CD1c-positive myeloid dendritic cell (primary cell): ENCODE results near the gene PTPRG.

ENCODE experiments used
- DNase-seq: peaks from one replicate; pipeline ENCODE4 v3.0.0-alpha.2; 2016; ENCODE audit errors: extremely low spot score

Gene PTPRG

DNA sequence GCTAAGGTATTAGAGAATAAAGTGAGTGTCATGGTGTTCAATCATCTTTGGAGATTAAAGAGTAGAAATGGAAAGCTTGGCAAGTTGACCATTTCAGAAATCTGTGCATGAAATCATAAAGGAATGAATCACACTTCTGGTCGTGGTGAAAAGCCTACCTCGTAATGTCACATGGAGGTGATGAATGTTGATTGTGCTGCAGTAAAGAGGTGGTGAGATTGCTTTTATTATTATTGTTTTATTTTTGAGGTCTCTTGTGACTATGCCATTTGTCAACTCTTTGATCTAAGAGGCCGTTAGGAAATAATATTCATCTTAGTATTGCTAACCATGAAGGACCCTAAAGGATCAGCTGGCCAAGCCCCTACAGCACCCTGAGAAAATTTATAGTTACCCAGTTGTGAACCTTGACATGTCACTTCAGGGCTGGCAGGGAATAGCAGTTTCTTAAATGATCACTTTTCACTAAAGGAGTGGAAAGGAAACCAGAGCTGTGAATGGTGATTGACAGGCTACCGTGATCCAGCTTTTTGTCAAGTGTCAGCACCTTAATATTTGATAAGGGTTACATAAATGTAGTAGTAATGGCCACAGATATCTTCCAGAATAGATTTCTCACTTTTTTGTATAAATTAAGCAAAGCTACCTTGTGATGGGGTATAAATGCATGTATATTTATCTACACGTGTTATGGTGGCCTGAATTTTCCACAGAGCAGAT is 203.9 kb downstream of the PTPRG start:
- DNase-seq, result no peak

DNA sequence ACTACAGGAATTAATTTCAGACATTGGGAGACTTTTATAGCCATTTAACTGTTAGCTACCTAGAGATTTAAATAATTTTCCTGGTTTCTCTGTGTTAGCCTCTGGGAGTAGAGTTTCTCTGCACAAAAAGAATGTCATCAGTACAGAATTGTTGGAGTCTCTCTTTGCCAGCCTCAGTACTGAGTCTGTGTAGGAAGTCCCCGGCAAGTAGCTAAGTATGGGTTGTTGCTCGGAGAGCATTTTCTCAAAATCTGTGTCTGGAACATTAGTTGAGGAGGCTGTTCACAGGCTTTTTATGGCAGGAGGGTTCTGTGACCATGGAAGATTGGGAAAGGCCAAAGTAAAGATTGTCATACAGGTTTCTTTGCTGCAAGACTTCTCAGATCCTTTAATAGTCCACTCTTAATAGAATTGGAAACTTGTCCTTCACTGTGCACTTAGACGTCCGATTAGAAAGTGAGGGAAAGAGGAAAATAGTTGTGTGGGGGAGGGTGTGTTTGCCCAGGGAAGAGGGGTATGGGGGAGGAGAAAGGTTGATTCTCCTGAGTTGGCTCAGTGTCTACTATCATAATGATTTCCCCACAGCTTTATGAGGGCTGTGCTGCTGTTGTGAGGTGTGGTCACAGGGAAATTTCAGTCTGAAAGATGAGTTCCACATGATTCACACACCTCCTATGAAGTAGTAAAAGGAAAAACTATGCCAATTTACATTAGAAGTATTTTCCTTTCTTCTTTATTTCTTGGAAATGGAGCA is 207.1 kb downstream of the PTPRG start:
- DNase-seq, result no peak

DNA sequence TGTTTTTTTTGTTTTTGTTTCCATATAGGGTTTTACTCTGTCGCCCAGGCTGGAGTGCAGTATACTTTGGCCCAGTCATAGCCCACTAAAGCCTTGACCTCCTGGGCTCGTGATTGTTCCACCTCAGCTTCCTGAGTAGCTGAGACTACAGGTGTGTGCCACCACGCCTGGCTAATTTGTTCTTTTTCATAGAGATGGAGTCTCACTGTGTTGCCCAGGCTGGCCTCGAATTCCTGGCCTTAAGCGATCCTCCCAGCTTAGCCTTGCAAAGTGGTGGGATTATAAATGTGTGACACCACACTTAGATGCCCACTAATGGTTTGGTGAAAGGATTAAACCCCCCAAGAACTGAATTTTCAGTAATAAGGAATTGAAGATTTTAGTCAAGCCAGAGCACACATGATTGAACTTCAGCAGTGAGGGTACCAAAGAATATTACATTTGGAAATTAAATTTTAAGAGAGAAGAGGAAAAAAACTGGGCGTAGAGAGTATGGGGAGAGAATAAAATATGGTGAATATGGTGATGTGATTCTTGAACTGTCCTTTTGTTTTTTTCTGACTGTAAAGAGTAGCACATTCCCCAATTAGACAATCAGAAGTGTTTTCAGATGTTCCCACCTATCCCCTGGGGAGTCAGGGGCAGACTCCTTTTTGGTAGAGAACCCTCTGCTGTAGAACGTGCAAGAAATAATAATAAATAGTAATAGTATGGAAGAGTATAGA is 208.1 kb downstream of the PTPRG start:
- no peak for DNase-seq

GRCh38 chr3:61771976-61772375 is 210.6 kb downstream of the PTPRG start:
- DNase-seq, result no peak

DNA sequence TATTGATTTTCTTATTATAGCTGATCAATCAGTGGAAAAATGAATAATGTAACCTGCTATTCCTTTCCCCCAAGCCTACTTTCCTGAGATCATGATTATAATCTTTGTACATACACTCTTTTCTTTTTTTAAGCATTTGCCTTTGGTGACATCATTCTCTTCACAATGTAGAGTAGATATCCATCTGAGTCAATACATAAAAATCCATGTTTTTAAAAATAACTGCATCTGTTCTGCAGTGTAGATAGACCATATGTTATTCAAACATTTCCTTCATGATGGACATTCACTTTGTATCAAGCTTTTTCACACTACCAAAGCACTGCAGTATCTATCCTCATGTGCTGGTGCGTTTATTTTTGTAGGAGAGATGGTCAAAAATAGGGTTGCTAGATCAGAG is 211.1 kb downstream of the PTPRG start:
- no peak for DNase-seq

DNA sequence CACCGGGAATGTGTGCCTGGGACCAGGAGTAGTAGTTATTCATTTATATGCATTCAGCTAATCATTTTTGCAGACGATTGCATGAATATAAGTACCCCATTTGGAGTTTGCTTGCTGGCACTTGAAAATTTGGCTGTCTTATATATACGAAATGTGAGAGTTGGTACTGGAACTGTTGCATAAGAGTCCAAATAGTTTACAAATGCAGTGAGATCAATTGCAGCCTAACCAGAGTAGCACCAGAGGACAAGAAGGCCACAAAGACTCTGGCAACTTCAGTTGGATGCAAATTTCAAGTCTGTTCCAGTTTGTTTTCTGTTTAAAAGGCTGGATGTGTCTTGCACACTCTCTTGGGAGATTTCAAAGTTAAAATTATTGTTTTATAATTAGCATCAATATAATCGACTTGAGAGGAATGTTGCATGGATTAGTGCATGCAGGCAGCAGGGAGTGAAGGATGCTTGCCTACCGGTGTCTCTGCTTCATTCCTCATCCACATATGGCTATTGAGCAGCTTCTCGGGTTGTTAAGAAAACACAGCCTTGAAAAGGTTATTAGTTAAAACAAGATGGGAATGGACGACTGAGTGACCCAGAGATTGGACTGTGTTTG is 213.0 kb downstream of the PTPRG start:
- DNase-seq, result no peak

DNA sequence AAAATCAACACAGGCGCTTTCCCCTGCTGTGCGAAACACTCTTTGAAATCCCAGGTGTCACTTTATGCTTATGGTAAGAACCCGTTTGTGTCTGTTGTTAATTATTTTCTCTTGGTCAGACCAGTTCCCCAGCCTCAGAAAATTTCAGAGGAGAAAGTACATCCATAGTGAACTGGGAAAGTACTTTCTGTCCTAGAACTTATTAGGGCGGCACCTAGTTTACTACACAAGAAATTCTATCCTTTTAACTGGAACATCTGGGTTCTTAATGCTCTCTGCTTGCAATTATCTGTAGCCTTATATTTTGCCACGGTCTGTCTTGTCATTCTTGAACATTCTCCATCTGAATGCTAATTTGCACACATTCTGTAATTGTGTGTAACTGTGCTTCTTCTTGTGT is 215.0 kb downstream of the PTPRG start:
- no peak for DNase-seq

- DNase-seq, result no peak
Observed at GRCh38 chr3:61777483-61777882, 216.1 kb downstream of the PTPRG start.

- no peak for DNase-seq
Observed at GRCh38 chr3:61778095-61778494, 216.7 kb downstream of the PTPRG start.

- no peak for DNase-seq
Observed at GRCh38 chr3:61780016-61780415, 218.6 kb downstream of the PTPRG start.

DNA sequence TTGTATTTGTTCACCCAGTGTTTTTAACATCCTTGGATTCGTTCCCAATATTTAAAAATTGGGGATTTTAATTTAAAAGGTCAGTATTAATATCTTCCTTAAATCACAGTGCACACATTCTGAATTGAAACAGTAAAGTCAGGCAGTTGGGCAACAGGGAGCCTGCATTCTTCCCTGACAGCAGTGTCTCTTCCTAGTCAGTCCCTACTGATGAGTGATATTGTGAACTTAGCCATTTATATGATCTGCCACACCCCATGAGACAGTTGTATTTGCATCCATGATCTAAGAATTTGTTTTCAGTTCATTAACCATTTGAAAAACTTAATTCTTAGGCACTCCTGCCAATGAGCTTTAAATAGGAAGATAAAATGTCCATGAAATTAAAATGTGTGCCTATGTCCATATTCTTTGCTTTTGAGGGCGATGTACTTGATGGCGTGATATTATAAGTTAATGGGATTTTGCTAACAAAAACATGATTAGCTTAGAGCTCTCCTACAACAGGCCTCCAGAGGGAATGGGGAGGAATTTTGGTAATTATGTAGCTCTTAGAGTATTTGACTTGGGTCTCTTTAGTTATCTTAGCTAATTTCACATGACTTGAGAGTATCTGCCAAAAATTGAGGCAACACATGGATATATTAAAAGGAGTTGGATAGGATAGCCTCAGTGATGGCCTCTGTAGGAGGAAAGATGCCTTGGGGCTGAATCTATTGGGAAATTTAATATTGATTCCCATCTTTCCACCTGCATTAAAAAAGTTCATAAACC is 219.3 kb downstream of the PTPRG start:
- DNase-seq, result no peak

DNA sequence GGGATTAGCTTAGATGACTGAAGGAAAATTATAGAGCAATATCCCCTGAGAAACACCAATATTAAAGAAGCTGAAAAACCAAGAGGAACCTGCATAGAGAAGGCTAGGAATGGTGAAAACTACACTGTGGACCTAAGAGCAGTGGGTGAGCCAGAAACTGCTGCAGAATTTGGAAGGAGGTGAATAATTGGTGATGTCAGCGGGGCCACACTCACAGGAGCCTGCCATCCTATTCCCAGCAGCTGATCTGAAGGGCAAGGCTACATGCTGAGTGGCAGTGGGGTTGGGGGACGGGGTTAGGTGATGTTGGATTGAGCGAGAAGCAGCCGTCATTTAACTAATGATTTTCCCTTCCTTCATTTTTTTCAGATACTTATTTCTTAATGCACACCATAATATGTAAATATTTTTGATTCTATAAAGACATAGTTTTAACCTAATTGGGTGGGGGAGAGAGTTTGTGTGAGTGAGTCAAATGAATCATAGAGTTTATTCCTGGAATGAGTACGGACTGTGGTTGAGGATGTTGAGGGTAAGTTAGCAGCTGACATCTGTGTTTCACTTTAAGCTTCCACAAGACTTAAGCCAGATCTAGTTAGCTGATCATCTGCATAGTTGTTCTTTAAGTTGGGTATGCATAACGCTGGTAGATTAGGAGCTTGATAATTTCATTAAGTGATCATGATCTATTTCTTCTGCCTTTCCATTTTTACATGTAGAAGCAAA is 222.8 kb downstream of the PTPRG start:
- DNase-seq, result no peak

DNA sequence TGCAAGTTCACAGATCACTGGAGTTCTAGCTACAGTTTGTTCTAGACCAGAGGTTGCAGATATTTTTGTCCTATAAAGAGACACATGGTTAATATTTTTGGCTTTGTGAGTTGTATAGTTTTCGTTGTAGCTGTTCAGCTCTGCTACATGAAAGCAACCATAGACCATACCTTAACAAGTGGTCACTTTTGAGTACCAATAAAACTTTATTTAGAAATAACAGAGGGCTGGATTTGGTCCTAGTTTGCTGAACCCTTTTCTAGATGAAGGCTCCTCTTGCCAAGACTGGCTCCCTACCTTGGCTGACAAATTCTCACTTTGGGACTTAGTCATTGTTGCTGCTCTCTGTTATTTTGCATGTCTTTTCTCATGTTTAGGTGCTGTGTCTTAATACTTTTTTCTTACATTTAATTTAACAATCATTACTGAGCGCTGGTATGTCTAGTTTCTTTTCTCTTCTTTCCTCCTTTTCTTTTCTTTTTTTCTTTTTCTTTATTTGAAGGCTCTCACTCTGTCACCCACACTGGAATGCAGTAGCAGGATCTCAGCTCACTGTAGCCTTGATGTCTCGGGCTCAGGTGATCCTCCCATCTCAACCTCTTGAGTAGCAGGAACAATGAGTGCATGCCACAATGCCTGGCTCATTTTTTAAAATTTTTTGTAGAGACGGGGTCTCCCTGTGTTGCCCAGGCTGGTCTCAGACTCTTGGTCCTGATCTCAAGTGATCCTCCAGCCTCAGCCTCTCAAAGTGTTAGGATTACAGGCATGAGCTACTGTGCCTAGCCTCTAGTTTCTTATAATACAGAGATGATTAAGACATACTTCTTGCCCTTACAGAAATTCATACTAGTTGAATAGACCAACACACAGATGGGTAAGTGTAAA is 227.5 kb downstream of the PTPRG start:
- DNase-seq, result no peak

- DNase-seq, result no peak
Observed at GRCh38 chr3:61789861-61790260, 228.5 kb downstream of the PTPRG start.

DNA sequence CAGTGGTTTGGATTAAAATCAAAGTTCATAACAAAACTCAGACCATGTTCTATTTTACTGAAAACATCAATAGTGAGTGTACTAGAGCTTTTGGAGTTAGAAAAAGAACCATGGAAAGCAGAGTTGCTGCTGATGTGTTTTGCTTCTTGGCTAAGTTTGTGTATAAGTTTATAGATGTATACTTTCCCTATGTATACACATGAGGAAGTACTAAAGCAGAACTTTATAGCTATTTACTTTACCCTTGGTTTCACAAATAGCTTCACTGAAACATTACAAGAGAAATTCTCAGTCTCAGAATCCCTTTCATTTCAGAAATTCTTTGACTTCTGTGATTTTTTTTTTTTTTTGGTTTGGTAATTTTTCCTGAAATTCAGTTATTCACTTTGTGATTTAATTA is 229.0 kb downstream of the PTPRG start:
- no peak for DNase-seq

DNA sequence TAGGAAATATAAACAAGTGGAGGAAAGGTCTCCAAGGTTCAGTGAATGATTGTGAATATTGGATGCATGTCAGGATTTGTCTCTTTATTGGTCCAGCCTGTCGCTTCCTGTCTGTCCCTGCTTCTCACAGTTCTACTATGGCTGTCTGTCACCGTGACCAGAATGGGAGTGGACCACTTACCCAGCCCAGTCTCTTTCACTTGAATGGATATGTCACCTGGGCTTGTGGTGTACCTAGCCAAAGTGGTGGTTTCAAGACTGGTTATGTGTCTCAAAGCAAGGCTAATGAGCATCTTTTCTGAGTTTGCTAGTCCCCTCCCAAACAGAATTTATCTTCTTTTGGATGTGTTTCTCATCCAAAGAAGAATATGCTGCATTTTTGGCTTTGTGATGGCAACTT is 231.7 kb downstream of the PTPRG start:
- no peak for DNase-seq

DNA sequence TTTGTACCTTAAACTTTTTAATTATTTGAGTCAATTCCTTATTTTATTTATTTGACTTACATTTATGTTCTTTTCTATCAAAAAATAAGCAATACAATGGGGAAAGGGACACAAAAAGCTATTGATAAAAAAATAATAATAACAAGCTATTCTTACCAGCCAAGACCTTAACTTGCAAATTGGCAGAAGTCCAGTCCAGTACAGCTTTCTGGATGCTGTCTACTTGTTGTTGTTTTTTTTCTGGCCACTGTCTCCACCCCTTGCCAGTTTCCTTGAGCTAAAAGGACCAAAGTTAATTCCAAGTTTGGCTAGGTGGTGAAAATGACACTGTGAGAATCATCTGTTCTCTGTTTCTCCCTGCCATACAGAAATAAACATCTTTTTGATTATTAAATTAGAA is 232.2 kb downstream of the PTPRG start:
- DNase-seq, result no peak

DNA sequence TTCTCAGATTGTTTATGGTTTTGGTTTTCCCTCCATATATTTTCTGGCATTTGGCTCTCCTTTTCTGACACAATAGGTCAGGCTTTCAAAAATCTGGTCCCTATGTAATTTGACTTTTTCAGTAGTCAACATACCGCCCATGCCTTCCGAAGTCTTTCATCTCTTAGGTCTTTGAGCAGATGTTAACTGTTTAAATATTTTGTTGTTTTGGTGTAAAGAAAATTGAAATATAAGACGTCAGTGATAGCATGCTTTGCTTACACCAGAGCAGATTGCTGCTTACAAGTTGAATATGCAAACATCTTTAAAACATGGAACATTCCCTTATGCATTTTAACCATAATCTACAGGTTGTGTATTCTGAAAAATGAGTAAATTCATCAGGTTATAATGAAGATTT is 233.0 kb downstream of the PTPRG start:
- DNase-seq, result no peak

DNA sequence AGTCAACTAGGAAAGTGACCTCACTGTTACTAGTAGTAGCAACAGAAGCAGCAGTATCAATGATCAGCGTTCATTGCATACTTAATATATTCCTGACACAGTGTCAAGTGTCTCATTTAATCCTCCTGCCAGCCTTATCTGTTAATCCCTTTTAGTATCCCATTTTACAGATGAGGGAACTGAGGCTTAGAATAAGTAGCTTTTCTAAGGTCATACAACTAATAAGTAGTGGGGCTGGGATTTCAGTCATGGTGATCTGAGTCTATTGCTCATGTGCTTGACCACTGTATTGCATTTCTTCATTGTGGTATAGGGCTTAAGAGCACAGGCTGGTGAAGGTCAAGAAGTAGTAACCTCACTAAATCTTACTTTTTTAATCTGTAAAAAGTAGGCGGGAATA is 233.6 kb downstream of the PTPRG start:
- DNase-seq, result no peak

GRCh38 chr3:61796088-61796680 is 234.8 kb downstream of the PTPRG start:
- DNase-seq, result no peak
